ENCODE results near the gene SYNGR2.

SYNGR2 gene

DNA sequence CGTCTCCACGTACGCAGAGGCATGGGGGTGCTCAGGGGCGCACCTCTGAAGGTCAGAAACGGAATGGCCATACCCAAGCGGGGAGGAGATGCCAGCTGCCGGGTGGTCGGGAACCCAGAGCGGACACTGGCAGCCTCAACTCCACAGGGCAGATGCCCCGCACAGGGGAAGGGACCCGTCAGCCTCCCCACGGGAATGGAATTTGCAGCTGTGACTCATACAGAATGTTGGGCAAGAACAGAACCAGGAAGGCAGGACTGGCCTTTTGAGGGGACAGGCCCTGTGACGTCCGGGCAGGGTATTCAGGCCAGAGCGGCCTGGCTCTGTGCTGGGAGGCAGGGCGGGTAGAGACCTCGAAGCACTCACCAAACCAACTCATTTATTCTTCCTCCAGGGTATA is 11.0 kb downstream of the SYNGR2 start:
- H3K27ac ChIP-seq: no peak overlapping the region; the same call in 1 of the 2 replicates
- TF ChIP-seq CTCF (conservative IDR thresholded peaks at IDR 0.05) (no peak), ZFX (IDR thresholded peaks at IDR 0.05) (no peak)

- H3K27ac ChIP-seq: no peak overlapping the region
- TF ChIP-seq CTCF (conservative IDR thresholded peaks at IDR 0.05) (no peak), ZFX (IDR thresholded peaks at IDR 0.05) (no peak)
These were observed 11.7 kb downstream of the SYNGR2 start for GRCh38 chr17:78180083-78180482.

- TF ChIP-seq CTCF (conservative IDR thresholded peaks at IDR 0.05) (no peak), ZFX (IDR thresholded peaks at IDR 0.05) (no peak)
- H3K27ac ChIP-seq: no peak overlapping the region
These were observed 12.1 kb downstream of the SYNGR2 start for GRCh38 chr17:78180508-78180907.

- no peak for TF ChIP-seq ZFX (IDR thresholded peaks at IDR 0.05)
- no peak for TF ChIP-seq CTCF (conservative IDR thresholded peaks at IDR 0.05)
These were observed 14.1 kb downstream of the SYNGR2 start for GRCh38 chr17:78182504-78182903.

GRCh38 chr17:78183916-78184315 is 15.5 kb downstream of the SYNGR2 start:
- TF ChIP-seq CTCF (conservative IDR thresholded peaks at IDR 0.05): no peak
- TF ChIP-seq ZFX (IDR thresholded peaks at IDR 0.05): no peak
- H3K27ac ChIP-seq: peak overlapping the region; percentile 92

More at GRCh38 chr17:78182504-78182903, 14.1 kb downstream of the SYNGR2 start:
- no peak overlapping the region for H3K27ac ChIP-seq

- H3K27ac ChIP-seq: peak overlapping the region; percentile 92
- no peak for TF ChIP-seq CTCF (conservative IDR thresholded peaks at IDR 0.05)
- no peak for TF ChIP-seq ZFX (IDR thresholded peaks at IDR 0.05)
These were observed 16.0 kb downstream of the SYNGR2 start for GRCh38 chr17:78184351-78184750.

DNA sequence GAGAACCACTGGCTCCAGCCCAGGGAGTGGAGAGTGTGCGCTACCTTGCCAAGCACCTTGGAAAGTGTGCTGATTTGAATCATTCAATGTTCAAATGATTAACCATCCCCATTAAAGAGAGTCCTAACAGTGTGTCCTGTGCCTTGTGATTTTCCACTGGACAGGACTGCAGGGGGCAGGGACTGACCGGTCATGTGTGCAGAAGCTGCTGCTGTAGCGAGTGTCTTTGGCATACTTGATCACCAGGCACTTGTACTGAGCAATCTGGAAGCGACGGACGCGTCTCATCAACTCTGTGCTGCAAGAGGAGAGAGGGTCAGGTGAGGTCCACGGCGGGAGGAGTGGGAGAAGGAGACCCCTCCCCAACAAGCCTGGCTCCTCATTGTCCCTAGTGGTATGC is 16.5 kb downstream of the SYNGR2 start:
- H3K27ac ChIP-seq: peak overlapping the region; percentile 92
- TF ChIP-seq ZFX (IDR thresholded peaks at IDR 0.05) (no peak), CTCF (conservative IDR thresholded peaks at IDR 0.05) (no peak)

All from C4-2B (cell line).